Measurements from ENCODE around the gene GFRA1. TPM values are rescaled to one million over a fixed set of nuclear protein-coding genes. Genes with fewer than 3 reads are reported as not detected.

Gene GFRA1
- total and polyA plus RNA-seq, 2 of the 4 experiments (the other 2 are of a cell fraction), result 9.1 to 9.3 TPM

GRCh38 chr10:116045366-116046356 is 227.3 kb downstream of the GFRA1 start:
- Histone ChIP-seq H2AFZ (replicated peaks; ENCODE audit: low read length, poor library complexity) (no peak overlapping the region), H2AK9ac (replicated peaks; ENCODE audit: low read depth, low read length, poor library complexity) (no peak overlapping the region), H3K27me3 (ENCODE audit: control insufficient read depth, insufficient read depth, low read length) (no peaks in the 10 kb centered on the region), H3K9me1 (ENCODE audit: insufficient read depth, low read length) (no peaks in the 10 kb centered on the region), H3K4ac (ENCODE audit: low read depth, low read length) (no peak overlapping the region), H3K9me3 (ENCODE audit: control insufficient read depth, insufficient read depth, low read length) (no peaks in the 10 kb centered on the region; the same call in 1 of the 2 replicates), H3K23ac (ENCODE audit: low read depth, low read length) (no peak overlapping the region), H2BK15ac (ENCODE audit: low read depth, low read length) (no peak overlapping the region), H4K20me1 (ENCODE audit: insufficient read depth, low read length) (no peaks in the 10 kb centered on the region), H3K4me2 (ENCODE audit: low read depth, low read length) (no peak overlapping the region), H2BK5ac (ENCODE audit: low read depth, low read length, poor library complexity, severe bottlenecking) (no peak overlapping the region), H3K27ac (ENCODE audit: insufficient read depth, low read length) (no peak overlapping the region), H2BK120ac (ENCODE audit: low read depth, low read length) (no peak overlapping the region), H3K79me1 (ENCODE audit: low read depth in 1 of 2, low read length in 2 of 2) (no peaks in the 10 kb centered on the region), H3K4me1 (ENCODE audit: control insufficient read depth, insufficient read depth, low read length) (no peaks in the 10 kb centered on the region), H2AK5ac (ENCODE audit: low read depth, low read length) (no peak overlapping the region), H4K8ac (ENCODE audit: low read depth in 2 of 2, low read length in 2 of 2) (no peak overlapping the region), H4K91ac (ENCODE audit: insufficient read depth, low read depth, low read length) (no peak overlapping the region), H2BK20ac (ENCODE audit: low read depth, low read length) (no peak overlapping the region), H3K36me3 (ENCODE audit: control insufficient read depth, insufficient read depth, low read length) (no peaks in the 10 kb centered on the region), H3K14ac (replicated peaks; ENCODE audit: low read depth, low read length) (no peak overlapping the region), H3K9ac (ENCODE audit: low read depth, low read length) (no peak overlapping the region), H3K56ac (ENCODE audit: extremely low read depth, insufficient read depth, low read length) (no peak overlapping the region), H3K4me3 (ENCODE audit: insufficient read depth, low read depth, low read length) (no peak overlapping the region), H4K5ac (ENCODE audit: low read depth, low read length) (no peak overlapping the region), H3K18ac (ENCODE audit: low read depth, low read length) (no peak overlapping the region)
- no TSS peak for BruUV-seq (replicated peaks)
- intact Hi-C loops (cut with micrococcal nuclease), result no loop called here
- in situ Hi-C loops (cut with MboI; ENCODE audit: low sequenced_read_pairs), result no loop called here
- ATAC-seq (ENCODE audit: low read depth) (no peak), DNase-seq (no peak)
- dilution Hi-C loops (cut with HindIII; ENCODE audit: low sequenced_read_pairs, unreplicated experiment), result no loop called here
- CTCF ChIA-PET, result interaction anchor here (0.8 kb wide), 1 partner anchor 18 kb away, joined by 3 read pairs; no protein-coding TSS in a partner anchor
- POLR2A ChIA-PET (ENCODE audit: unreplicated experiment), result no interaction called here
- WGBS, 2 experiments (ENCODE audit: extremely low coverage in 2 of 2, insufficient read length in 1 of 2), result no CpG with 5 or more reads among the region's 13 CpGs
- TF ChIP-seq RCOR1 (IDR thresholded peaks at IDR 0.05; ENCODE audit: insufficient replicate concordance, low read length), result no peak
- TF ChIP-seq RFX5 (IDR thresholded peaks at IDR 0.05; ENCODE audit: low read depth, low read length), result no peak
- no peak for TF ChIP-seq RAD21 (IDR thresholded peaks at IDR 0.05; ENCODE audit: low read length)
- TF ChIP-seq MAZ (IDR thresholded peaks at IDR 0.05; ENCODE audit: borderline replicate concordance, low read depth, low read length), result no peak
- TF ChIP-seq CTCF (conservative IDR thresholded peaks at IDR 0.05; ENCODE audit: low read depth, low read length), result no peak
- no peak for TF ChIP-seq USF2 (IDR thresholded peaks at IDR 0.05; ENCODE audit: low read depth, low read length)
- TF ChIP-seq POLR2A (IDR thresholded peaks at IDR 0.05; ENCODE audit: low read depth, low read length), result no peak
- TF ChIP-seq BHLHE40 (IDR thresholded peaks at IDR 0.05; ENCODE audit: low read depth, low read length), result no peak
- no peak for TF ChIP-seq MXI1 (IDR thresholded peaks at IDR 0.05; ENCODE audit: borderline replicate concordance, low read depth, low read length)
- no peak for TF ChIP-seq FOS (IDR thresholded peaks at IDR 0.05; ENCODE audit: low read depth, low read length)
- TF ChIP-seq CEBPB (IDR thresholded peaks at IDR 0.05; ENCODE audit: low read depth, low read length), result no peak
- no peak for TF ChIP-seq ELK1 (IDR thresholded peaks at IDR 0.05; ENCODE audit: borderline replicate concordance, low read depth, low read length)
- no peak for TF ChIP-seq NFE2L2 (IDR thresholded peaks at IDR 0.05; ENCODE audit: low read depth, low read length)
- TF ChIP-seq CHD1 (IDR thresholded peaks at IDR 0.05; ENCODE audit: low read depth, low read length), result no peak
- TF ChIP-seq MAFK (IDR thresholded peaks at IDR 0.05; ENCODE audit: low read depth, low read length), result no peak
